ENCODE results near the gene SNED1.

DNA sequence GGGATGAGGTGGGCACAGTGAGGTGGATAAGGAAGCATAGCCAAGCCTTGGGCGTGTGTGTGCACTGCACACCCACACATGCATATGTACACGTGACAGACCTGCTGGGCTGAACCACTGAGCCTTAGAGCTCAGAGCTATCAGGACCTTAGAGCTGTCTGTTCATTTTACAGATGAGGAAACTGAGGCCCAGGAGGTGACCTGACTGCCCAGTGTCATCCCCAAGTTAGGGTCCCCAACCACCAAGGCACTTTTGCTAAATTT lies 8.2 kb upstream of the SNED1 start:
- TF ChIP-seq, protein P1, sequence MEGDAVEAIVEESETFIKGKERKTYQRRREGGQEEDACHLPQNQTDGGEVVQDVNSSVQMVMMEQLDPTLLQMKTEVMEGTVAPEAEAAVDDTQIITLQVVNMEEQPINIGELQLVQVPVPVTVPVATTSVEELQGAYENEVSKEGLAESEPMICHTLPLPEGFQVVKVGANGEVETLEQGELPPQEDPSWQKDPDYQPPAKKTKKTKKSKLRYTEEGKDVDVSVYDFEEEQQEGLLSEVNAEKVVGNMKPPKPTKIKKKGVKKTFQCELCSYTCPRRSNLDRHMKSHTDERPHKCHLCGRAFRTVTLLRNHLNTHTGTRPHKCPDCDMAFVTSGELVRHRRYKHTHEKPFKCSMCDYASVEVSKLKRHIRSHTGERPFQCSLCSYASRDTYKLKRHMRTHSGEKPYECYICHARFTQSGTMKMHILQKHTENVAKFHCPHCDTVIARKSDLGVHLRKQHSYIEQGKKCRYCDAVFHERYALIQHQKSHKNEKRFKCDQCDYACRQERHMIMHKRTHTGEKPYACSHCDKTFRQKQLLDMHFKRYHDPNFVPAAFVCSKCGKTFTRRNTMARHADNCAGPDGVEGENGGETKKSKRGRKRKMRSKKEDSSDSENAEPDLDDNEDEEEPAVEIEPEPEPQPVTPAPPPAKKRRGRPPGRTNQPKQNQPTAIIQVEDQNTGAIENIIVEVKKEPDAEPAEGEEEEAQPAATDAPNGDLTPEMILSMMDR (IDR thresholded peaks at IDR 0.05) = no peak
- TF ChIP-seq POLR2A (IDR thresholded peaks at IDR 0.05) = no peak
- TF ChIP-seq POLR2AphosphoS5 (IDR thresholded peaks at IDR 0.05) = no peak

Measured in breast epithelium (tissue), 3 donors.